ENCODE results near the gene OTOR. TPM values are rescaled to one million over a fixed set of nuclear protein-coding genes. Genes with fewer than 3 reads are reported as not detected.

Gene OTOR
- total RNA-seq, 2 donors from 2014 or later, result not detected

DNA sequence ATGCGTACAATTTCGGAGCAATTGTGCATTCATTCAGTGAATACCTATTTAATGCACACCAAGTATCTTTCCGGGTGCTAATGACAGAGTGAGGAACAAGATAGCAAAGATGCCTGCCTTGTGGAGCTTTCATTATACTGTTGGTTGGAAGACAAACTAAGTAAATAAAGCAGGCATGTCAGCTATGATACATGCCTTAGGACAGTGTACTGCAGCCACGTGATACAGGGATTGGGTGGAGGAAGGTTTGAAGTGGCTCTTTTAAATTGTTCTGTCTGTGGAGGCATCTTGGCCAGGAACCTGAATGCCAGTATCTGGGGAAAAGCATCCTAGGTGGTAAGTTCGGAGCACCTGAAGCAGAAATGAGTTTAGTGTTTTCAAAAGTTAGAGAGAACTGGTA is 3.0 kb upstream of the OTOR start:
- H3K36me3 ChIP-seq (replicated peaks in 1 of 2; ENCODE audit: insufficient read depth in 1 of 2, low read depth in 2 of 2), result peaks cover 0 to 6% of the 10 kb centered on the region in 2 donors

DNA sequence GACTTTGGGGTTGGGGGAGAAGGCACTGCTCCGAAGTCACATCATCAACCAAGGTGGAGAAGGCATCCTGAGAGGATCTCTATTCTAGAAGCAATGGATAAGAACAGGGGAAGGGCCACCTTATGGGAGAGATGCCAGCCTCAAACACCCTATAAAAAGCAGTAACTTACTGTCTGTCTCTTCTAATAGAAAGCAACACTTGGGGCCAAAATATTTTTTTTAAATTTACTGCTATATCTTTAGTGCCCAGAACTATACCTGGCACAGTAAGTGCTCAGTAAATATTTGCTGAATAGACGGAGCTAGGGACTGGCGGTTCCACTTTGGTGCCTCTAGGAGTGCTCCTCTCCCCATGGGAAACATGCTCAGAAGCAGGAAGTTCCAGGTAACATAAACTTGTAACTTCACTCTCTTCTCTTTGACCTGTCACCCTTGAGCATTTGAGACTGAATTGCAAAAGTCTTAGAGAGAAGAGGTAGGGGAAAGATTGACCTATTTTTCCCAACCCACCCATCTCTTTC is 807 bp upstream of the OTOR start:
- intact Hi-C loops (cut with DNase I), result no loop called here
- no peak overlapping the region for H3K4me3 ChIP-seq
- no peaks in the 10 kb centered on the region for H3K36me3 ChIP-seq (replicated peaks in 1 of 2; ENCODE audit: insufficient read depth in 1 of 2, low read depth in 2 of 2)
- ATAC-seq (no peak), DNase-seq (no peak)
- H3K27ac ChIP-seq, result no peak overlapping the region
- WGBS, 2 donors, result 18 to 41% methylated on average over 3 of the region's 3 CpGs
- H3K4me1 ChIP-seq, result no peaks in the 10 kb centered on the region
- no peak for TF ChIP-seq POLR2A (IDR thresholded peaks at IDR 0.05)
- TF ChIP-seq, protein P1, sequence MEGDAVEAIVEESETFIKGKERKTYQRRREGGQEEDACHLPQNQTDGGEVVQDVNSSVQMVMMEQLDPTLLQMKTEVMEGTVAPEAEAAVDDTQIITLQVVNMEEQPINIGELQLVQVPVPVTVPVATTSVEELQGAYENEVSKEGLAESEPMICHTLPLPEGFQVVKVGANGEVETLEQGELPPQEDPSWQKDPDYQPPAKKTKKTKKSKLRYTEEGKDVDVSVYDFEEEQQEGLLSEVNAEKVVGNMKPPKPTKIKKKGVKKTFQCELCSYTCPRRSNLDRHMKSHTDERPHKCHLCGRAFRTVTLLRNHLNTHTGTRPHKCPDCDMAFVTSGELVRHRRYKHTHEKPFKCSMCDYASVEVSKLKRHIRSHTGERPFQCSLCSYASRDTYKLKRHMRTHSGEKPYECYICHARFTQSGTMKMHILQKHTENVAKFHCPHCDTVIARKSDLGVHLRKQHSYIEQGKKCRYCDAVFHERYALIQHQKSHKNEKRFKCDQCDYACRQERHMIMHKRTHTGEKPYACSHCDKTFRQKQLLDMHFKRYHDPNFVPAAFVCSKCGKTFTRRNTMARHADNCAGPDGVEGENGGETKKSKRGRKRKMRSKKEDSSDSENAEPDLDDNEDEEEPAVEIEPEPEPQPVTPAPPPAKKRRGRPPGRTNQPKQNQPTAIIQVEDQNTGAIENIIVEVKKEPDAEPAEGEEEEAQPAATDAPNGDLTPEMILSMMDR (IDR thresholded peaks at IDR 0.05), result no peak
- no peaks in the 10 kb centered on the region for H3K27me3 ChIP-seq
- H3K9me3 ChIP-seq, result no peaks in the 10 kb centered on the region

More for the DNA sequence above, 3.0 kb upstream of the OTOR start:
- Histone ChIP-seq H3K9me3 (no peaks in the 10 kb centered on the region), H3K27me3 (no peaks in the 10 kb centered on the region), H3K4me1 (no peaks in the 10 kb centered on the region), H3K27ac (no peak overlapping the region), H3K4me3 (no peak overlapping the region)
- intact Hi-C loops (cut with DNase I), result no loop called here
- no peak for ATAC-seq
- WGBS, 2 donors, result 48 to 60% methylated on average over 5 of the region's 5 CpGs
- TF ChIP-seq, protein P1 (IDR thresholded peaks at IDR 0.05), result no peak
- DNase-seq, result no peak

DNA sequence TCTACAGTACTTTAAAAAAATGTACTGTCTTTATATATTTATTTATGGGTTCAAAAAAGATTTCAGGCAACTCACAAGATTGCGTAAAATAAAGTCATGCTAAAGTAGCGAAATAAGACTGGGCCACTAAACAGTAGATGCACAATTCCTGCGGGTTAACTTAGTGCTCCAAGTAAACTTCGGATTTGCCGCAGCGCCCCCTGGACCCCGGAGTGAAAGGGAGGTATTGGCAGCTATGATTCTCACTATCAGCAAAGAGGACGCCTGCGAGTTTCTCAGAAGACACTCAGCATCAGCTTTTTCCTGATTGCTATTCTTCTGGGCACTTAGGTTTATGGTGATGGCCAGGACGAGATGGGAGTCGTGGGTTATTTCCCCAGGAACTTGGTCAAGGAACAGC is 1.4 kb downstream of the OTOR start:
- TF ChIP-seq, protein P1 (IDR thresholded peaks at IDR 0.05), result no peak
- no peak for TF ChIP-seq POLR2A (IDR thresholded peaks at IDR 0.05)
- no peak overlapping the region for H3K27ac ChIP-seq
- 41 to 45% methylated on average over 11 of the region's 11 CpGs for WGBS, 2 donors

DNA sequence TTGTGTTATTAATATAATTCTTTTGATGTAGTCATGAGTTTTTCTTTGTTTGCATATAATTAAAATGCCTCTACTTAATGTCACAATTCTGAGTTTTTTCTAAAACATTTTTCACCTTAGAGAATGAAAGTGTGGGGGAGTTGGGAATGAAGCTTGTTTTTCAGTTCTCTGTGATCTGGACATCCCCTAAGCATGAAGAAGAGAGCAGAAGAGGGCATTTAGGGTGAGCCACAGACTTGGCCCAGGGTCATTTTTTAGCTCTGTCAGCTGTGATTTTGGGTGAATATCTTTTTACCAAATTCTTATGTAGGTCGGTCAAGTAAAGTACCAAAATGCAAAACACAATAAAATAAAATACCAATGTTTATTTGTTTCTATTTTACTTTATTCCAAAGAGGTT is 3.9 kb downstream of the OTOR start:
- no peak overlapping the region for H3K4me3 ChIP-seq
- TF ChIP-seq, protein P1 (IDR thresholded peaks at IDR 0.05), result no peak
- TF ChIP-seq POLR2A (IDR thresholded peaks at IDR 0.05), result no peak
- 64% methylated on average over 1 of the region's 1 CpG for WGBS, 2 donors
- H3K27ac ChIP-seq, result no peak overlapping the region
- ATAC-seq, result no peak
- no peaks in the 10 kb centered on the region for H3K9me3 ChIP-seq
- H3K4me1 ChIP-seq, result no peaks in the 10 kb centered on the region
- H3K27me3 ChIP-seq, result no peaks in the 10 kb centered on the region
- intact Hi-C loops (cut with DNase I), result loop anchor here (10.0 kb wide), 1 partner anchor 217 kb away; no protein-coding TSS in a partner anchor
- H3K36me3 ChIP-seq (replicated peaks in 1 of 2; ENCODE audit: insufficient read depth in 1 of 2, low read depth in 2 of 2), result no peaks in the 10 kb centered on the region
- no peak for DNase-seq

More for the DNA sequence above, 1.4 kb downstream of the OTOR start:
- ATAC-seq, result no peak
- Histone ChIP-seq H3K4me3 (no peak overlapping the region), H3K27me3 (no peaks in the 10 kb centered on the region), H3K4me1 (no peaks in the 10 kb centered on the region), H3K9me3 (no peaks in the 10 kb centered on the region), H3K36me3 (replicated peaks in 1 of 2; ENCODE audit: insufficient read depth in 1 of 2, low read depth in 2 of 2) (no peaks in the 10 kb centered on the region)
- DNase-seq, result no peak
- intact Hi-C loops (cut with DNase I), result no loop called here

DNA sequence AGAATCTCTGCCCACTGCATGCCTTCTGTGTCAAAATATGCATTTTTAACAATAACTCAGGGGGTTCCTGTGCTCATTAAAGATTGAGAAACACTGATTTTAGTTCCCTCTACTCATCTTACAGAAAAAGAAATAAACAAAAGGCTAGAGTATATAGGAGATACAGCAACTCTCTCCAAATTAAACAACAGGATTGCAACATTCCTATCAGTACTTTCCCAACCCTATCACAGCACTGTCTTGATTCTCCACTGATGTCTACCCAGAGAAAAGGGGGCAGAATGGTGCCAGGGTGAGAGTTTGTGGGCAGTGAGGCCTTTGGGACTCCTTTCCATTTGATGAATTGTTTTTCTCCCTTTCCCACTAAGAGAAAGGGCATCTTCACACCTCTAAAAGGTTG is 4.7 kb downstream of the OTOR start:
- DNase-seq, result no peak
- TF ChIP-seq, protein P1 (IDR thresholded peaks at IDR 0.05), result no peak
- TF ChIP-seq POLR2A (IDR thresholded peaks at IDR 0.05), result no peak
- Histone ChIP-seq H3K36me3 (replicated peaks in 1 of 2; ENCODE audit: insufficient read depth in 1 of 2, low read depth in 2 of 2) (no peaks in the 10 kb centered on the region), H3K9me3 (no peaks in the 10 kb centered on the region), H3K4me3 (no peak overlapping the region), H3K27me3 (no peaks in the 10 kb centered on the region), H3K4me1 (no peaks in the 10 kb centered on the region), H3K27ac (no peak overlapping the region)
- intact Hi-C loops (cut with DNase I), result loop anchor here (10.0 kb wide), 1 partner anchor 218 kb away; no protein-coding TSS in a partner anchor
- no peak for ATAC-seq

All from body of pancreas (tissue), 4 donors.